NCI-H2196 treated with DMSO at 0.1 percent for 48 hours (cell line): Measurements from ENCODE around the gene TNPO2.
"Not testable (repeated sequence)": the region's sequence is repeated elsewhere in the genome, so short reads cannot be mapped to it uniquely, and the experiment has no call there.

Experiments
- DNase-seq: peaks from one replicate; lab custom pipeline; 2025; ENCODE audit not compliant: unreplicated experiment; lab: John Stamatoyannopoulos, UW

TNPO2 gene

DNA sequence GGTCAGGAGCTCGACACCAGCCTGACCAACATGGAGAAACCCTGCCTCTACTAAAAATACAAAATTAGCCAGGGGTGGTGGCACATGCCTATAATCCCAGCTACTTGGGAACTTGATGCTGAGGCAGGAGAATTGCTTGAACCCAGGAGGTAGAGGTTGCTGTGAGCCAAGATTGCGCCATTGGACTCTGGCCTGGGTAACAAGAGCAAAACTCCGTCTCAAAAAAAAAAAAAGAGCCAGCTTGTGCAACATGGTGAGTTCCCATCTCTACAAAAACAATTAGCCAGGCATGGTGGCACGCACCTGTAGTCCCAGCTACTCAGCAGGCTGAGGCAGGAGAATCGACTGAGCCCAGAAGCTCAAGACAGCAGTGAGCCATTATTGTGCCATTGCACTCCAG, 45.7 kb downstream of the TNPO2 start:
- not testable (repeated sequence) for DNase-seq

DNA sequence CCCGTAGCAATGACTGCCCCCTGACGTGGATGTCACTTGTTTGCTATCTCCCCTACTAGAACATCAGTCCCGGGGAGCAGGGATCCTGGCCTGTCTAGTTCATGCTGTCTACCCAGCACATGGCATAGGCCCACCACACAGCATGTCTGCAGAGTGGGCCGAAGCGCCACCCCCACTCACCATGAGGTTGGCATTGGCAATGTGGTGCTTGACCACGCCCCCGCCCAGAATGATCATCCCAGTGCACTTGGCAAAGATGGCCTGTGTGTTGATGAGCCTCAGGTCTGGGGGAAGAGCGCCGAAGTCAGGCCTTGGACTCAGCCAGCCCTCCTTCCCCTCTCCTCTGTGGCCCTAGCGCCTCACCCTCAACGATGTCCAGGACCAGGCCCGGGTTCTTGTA, 46.8 kb downstream of the TNPO2 start:
- DNase-seq, result no peak

DNA sequence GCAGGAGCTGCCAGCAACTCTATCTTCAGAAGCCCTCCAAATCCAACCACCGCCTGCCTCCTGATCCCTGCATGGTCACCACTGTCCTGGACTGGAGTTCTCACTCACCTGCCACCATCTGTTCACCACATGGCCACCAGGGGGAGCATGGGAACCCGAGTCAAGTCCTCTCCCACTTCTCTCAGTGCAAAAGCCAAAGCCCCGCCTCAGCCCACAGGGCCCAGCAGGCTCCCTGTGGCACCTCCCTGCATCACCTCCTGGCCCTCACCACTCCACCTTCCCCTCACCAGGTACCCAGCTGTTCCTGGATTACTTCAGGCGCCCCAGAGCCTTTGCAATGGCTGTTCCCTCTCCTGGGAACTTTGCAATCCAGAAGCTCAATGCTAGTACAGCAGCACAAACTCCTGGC, 47.3 kb downstream of the TNPO2 start:
- DNase-seq, result peak; percentile 68

DNA sequence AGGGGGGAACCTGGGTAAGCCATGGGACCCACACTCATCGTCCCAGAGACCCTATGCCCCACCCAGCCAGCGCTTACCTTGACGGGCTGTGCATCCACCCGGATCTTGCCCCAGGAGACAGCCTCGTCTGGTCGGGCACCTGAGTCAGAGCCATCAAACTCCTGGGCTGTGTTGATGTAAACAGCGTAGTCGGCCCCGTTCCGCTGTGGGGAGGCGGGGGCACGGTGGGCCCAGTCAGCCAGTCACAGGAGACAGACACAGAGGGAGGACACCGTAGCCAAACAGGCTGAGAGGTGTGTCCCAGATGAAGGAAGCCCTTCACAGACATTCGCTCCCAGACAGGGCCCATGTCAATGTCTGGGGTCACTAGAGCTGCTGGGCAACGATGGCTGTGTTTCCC, 47.8 kb downstream of the TNPO2 start:
- DNase-seq, result no peak

DNA sequence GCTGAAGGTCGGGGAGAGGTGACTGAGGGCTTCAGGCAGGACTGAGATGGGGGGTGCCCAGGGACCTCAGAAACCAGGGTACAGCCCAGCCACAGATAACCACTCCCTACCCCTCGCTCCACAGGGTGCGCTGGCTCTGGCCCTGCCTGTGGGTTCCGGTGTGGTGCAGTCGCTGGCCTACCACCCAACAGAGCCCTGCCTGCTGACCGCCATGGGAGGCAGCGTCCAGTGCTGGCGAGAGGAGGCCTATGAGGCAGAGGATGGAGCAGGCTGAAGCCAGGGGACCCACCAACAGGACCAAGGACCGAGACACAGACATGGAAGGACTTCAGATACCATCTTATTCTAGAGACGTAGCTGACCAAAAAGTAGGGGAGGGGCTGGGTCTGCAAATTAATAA, 48.3 kb downstream of the TNPO2 start:
- no peak for DNase-seq

DNA sequence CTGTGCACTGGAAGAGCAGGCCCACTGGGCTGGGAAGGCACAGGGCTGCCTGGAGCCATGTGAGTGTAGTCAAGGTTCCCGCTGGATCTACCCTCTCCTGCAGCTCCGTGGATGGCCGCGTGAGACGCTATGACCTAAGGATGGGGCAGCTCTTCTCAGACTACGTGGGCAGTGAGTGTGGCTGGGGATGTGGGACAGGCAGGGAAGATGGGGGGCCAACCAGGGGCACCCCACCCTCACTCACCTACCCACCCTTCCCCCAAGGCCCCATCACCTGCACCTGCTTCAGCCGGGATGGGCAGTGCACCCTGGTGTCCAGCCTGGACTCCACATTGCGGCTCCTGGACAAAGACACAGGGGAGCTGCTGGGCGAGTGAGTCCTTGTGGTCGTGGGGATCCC, 51.0 kb downstream of the TNPO2 start:
- DNase-seq, result no peak

DNA sequence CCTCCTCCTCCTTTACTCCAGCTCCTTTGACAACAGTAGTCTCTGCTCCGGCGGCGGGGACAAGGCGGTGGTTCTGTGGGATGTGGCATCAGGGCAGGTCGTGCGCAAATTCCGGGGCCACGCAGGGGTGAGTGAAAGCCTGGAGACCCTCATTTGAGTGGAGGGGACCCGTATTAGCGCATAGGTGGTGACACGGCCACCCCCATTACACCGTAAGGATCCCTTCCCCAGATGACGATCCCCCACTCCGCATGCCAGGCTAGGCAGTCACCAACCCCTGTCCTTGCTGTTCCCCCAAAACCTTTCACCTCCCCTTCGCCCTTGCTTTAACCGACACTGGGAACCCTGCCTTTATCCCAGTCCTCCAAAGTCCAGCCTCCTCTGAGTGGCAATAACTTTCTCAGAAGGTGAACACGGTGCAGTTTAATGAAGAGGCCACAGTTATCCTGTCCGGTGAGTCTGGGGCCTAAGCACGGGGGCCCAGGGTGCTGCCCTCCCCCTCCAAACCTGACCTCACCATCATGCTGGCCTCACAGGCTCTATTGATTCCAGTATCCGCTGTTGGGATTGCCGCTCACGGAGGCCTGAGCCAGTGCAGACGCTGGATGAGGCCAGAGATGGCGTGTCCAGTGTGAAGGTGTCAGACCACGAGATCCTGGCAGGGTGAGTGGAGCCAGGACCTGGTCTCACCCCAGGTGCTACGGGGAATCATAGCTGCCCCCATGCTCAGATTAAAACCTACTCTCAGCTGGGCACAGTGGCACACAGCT, 53.4 kb downstream of the TNPO2 start:
- no peak for DNase-seq

DNA sequence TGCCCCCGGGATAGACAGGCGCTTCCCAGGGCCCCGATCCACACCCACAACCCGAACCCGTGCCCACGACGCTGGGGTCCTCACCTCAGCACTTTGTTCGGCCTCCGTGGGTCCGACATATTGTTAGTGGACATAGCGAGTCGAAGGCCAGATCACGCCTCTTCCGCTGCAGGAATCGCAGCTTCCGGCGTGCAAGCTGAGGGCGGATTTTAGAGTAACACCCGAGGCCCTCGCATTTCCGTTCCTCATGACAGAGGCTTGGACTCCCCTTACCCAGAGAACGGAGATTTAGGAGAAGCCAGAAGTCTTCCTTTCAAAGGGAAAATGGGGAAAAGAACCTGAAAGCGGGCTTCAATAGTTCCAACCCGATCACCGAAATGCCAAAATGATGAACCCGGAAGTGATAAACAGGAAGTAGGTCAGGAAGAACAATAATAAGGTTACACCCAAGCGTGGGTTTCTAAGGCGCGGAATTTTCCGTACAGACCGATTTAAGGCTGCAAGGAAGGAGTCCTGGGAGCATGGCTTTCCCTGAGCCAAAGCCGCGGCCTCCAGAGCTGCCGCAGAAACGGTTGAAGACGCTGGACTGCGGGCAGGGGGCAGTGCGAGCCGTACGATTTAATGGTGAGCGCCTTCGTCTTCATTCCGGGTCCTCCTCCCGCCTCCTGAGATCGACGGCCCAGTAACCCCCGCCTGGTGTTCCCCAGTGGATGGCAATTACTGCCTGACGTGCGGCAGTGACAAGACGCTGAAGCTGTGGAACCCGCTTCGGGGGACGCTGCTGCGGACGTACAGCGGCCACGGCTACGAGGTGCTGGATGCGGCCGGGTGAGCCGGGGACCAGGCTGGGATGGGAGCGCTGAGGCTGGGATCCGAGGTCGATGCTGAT, 54.2 kb downstream of the TNPO2 start:
- DNase-seq, result peak; percentile 68

DNA sequence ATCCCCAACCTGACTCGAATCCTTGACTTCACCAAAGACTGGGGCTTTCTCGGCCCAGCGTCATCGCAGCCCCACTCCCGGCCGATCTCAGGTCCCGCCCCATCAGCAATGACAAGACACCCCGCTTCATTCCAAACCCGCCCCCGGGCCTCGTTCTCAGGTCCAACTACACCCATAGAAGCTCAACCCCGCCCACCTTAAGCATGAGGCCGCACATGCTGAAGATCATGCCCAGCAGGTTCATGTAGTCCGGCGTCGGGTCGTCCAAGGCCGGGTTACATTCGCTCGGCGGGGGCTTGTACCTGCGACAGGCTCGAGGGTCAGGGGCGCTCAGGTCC, 54.8 kb downstream of the TNPO2 start:
- peak; percentile 10 for DNase-seq

DNA sequence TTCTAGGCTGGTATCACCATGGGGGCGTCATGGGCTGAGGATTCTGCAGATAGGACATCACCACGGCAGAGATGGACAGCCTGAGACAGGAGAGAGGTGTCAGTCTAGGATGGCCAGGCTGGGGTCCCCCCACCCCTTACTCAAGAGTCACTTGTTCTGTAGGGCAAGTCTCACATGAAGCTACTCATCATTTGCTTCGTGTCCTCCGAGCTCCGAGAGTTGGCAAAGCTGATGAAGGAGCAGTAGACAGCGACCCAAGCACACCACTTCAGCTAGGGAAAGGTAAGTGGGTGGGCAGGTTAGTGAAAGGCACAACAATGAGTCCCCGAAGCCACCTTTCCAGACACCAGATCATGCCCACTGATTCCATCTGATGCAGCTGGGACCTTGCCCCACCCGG, 55.4 kb downstream of the TNPO2 start:
- DNase-seq, result no peak

DNA sequence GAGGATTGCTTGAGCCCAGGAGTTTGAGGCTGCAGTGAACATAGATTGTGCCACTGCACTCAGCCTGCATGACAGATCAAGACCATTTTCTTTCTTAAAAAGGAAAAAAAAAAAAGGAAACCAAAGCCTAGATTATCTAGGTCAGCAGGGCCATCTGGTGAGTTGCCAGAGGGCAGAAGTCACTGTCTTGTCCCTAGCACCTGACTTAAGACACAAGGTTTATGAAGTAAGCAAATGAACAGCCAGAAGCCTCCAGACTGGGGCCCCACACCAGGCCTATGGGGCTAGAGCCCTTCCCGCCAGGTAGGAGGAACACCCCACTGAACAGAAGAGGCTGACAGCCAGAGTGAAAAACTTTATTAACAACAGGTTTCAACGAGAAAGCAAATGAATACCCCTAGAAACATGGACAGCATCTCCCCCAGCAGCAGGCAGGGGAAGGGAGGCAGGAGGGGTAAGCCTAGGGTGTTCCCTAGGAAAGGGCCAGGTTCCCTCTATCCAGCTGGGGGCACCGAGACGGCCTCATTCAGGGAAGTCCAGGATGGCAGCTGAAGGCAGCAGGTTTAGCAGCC, 55.9 kb downstream of the TNPO2 start:
- no peak for DNase-seq

DNA sequence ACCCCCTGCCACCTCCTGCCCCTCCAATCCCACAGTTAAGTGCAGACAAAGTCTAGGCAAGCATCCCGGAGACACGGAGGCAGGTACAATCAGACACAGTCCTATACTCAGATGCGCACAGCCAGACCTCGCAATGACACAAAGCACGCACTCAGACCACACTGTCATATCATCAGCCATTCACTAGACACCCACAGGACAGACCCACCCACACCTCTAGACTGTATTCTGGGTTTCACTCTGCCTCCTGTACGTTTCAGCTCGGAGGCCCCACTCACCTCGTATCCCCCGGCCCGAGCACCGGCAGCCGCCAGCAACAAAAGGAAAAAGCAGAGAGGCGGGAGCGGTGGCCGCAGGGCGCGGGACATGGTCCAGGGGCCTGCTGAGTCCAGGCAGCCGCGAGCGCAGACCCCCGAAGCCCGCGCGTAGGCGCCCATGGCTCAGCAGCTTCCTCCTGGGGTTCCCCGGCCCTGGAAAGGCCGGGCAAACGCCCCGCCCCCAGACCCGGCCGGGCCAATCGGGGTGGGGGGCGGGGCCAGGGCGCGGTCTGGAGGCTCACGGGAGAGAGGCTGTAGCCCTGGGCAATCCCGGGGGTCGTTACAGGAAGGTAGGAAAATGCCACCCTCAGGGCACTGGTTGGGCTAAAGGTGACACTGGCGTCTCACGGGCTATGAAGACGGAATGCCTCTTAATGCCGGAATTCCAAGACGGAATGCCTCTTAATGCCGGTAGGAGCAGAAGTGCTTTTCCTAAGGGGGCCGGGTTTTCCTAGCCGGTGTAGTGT, 57.3 kb downstream of the TNPO2 start, which contains the start of the genes MAN2B1 and WDR83:
MAN2B1 (minus strand) TSS at position 478 of the 784 bp plus-strand sequence; CDS start at position 437, 41 bp downstream.
WDR83 (plus strand) TSS at position 543 of the 784 bp plus-strand sequence. CDS start 2,984 bp downstream, outside the sequence.
- peak; percentile 34 for DNase-seq

DNA sequence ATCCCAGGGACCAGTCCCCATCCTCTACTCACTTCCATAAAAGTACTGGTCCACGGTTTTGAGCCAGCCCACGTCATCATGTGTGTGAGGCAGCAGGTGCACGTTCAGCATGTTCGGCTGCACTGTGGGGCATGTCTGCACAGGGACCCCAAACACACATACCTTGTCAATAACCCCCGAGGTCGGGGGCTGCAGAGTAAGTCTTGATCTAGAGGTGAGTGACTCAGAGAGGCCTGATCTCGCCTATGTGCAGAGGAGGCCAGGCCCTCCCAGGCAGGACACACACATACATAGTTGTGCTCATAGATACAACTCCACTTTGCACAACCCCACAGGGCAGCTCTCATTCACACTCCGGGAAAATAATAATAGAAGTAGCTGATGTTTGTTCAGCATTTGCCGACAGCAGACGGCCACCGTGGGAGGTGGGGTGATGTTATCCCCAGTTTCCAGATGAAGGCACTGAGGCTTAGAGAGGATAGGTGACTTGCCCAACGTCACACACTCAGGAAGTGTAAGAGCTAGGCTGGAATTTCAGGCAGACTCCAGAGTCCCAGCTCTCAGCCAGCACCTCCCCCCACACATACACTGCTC, 58.0 kb downstream of the TNPO2 start:
- DNase-seq, result no peak

DNA sequence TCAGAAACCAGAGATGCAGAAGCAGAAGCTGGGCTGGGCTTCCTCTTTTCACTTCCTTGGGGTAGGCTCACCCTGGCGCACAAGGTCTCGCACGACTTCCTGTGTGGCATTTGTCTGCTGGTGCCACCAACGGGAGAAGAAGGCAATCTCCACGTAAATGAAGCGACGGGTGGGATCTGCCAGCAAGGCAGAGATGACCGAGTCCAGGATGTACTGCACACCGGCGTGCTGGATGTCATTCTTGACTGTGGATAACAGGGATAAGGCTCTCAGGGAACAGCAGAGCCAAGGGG, 58.5 kb downstream of the TNPO2 start:
- no peak for DNase-seq

DNA sequence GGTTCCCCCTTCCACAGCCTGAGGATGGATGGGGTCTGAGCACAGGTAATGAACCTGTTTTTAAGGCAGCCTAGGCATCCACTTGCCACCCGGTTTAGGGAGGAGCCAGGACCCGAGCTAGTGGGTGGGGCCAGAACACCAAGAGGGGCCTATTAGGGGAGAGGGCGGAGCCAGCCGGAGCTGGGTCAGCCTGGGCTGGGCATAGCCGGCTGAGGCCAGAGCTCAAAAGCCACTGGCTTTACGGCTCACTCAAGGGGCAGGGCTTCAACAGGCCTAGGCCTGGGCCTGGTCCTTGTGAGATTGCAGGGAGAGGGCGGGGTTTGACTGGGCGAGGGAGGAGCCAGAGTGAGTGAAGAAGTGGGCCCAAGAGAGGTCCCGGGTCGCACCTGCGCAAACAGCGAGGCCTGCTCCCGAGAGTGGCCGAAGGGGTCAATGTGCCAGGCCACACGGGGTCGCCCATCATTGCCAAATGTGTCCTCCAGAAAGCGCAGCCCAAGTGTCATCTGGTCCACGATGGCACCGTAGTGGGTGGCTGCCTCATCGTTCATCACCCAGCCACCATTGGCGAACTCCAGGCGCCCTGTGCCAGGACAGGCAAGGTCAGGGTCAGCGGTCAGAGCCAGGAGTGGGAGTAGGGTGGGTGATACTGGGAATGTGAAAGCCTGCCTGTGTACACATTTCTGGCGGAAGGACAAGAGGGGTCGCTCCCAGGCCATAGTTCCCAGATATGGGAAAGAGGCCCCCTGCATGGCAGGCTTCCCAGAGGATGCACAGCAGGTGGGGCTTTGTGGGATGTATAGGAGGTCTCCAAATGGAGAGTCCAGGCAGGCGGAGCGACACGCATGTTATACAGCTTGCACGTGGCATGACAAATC, 59.1 kb downstream of the TNPO2 start:
- DNase-seq, result peak; percentile 30

DNA sequence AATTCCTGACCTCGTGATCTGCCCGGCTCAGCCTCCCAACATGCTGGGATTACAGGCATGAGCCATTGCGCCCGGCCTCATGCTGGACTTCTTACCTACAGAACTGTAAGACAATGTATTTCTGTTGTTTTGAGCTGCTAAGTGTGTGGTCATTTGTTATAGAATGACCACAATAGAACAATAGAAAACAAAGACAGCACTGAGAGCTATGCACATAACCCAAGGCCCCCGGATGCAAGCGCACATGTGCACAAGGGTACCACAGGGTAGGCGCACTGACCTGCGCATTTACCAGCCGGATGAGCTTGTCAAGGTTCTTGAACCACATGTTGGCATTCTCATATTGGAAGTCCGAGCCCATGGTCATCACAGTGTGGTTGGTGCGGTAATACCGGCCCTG, 62.8 kb downstream of the TNPO2 start:
- DNase-seq, result no peak

DNA sequence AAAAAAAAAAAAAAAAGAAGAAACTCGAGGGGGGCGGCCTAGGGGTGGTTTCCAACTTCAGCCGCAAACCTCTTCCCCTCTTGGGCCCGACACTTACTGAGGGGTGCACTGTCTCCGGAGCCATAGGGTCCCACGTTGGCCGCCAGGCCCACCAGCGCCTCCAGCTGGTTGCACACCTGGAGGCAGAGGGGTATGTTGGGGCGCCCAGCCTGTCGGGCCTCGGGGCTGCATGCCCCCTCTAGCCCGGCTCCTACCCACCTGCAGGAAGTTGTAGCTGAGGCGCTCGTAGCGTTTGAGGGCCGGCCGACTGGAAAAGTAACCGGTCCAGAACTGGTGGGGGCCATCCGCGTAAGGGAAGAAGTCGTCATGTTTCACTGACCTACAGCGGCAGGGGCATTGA, 65.8 kb downstream of the TNPO2 start:
- DNase-seq, result no peak

DNA sequence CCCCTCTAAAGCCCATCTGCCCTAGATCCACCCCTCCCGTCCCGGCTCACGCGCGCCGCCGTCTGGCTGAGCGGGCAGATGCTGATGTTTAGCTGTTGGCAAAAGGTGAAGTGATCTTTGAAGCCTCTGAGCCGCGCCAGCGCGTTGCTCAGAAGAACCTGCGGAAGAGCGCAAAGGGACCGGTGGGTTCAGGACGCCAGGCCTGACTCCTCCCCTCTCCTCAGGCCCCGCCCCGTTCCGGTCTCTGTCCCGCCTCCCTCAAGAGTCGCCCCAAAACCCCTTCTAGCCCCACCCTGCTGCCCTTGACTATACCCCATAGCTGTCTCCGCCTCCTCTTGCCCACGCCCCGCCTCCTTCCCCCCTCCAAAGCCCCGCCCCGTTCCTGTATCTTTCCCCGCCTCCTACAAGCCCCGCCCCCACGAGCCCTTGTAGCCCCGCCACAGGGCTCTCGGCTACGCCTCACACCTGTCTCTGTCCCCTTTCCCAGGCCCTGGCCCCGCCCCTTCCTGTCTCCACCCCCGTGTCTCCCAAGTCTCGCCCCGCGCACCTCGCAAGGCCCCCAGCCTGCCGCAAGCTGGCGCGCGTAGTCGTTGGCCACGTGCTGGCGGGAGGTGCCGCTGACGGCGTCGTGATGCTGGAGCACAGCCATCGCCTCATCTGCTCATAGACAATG, 66.7 kb downstream of the TNPO2 start:
- DNase-seq, result no peak

DNA sequence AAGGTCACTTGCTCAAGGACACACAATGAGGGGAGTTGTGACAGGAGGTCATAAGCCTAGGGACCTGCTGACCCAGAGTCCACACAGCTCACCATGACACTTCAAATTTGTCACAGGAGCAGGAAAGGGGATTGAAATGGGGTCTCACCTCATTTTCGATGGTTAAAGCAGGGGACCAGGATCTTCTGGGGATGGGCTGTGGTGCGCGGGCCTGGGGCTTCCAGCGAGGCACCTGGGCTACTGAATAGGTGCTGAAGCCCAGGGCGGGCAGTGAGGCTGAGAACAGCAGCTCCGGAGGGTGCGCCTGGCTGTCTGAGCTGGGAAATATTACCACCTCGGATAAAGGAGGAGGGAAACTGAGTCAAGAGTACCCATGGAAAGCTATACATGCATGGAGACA, 68.2 kb downstream of the TNPO2 start:
- DNase-seq, result no peak
